LNCaP clone FGC (cell line): ENCODE measurements around the gene PELI3.
"Not testable (repeated sequence)": the region's sequence is repeated elsewhere in the genome, so short reads cannot be mapped to it uniquely, and the experiment has no call there.

Source experiments
- DNase-seq: peaks from one replicate; pipeline ENCODE4 v3.0.0-alpha.2; 2011; ENCODE audit warnings: low read depth
- H3K4me3 ChIP-seq: 2 replicates; pipeline ENCODE4 v1.5.1; 2011; ENCODE audit warnings: mild to moderate bottlenecking, low read depth, low read length, control low read depth
- CTCF ChIP-seq: IDR thresholded peaks from 2 replicates; pipeline ENCODE4 v1.5.1; 2012; ENCODE audit warnings: mild to moderate bottlenecking; ENCODE audit not compliant: control insufficient read depth, insufficient read depth; ENCODE audit errors: extremely low read depth

Gene PELI3

GRCh38 chr11:66437979-66438503 lies 28.7 kb upstream of the PELI3 start:
- DNase-seq: no peak
- H3K4me3 ChIP-seq: peak overlapping the region; percentile 96
- no peak for TF ChIP-seq CTCF

- TF ChIP-seq CTCF: peak; percentile 91
- DNase-seq: peak; percentile 87
- peak within 1 kb of the TSS; percentile 96 for H3K4me3 ChIP-seq
Measured at GRCh38 chr11:66438504-66439466, 27.9 kb upstream of the PELI3 start, which contains the start of gene MRPL11. Gene MRPL11, minus strand, starts transcription at chr11:66438848. Its CDS starts 94 bp downstream, at chr11:66438754.

DNA sequence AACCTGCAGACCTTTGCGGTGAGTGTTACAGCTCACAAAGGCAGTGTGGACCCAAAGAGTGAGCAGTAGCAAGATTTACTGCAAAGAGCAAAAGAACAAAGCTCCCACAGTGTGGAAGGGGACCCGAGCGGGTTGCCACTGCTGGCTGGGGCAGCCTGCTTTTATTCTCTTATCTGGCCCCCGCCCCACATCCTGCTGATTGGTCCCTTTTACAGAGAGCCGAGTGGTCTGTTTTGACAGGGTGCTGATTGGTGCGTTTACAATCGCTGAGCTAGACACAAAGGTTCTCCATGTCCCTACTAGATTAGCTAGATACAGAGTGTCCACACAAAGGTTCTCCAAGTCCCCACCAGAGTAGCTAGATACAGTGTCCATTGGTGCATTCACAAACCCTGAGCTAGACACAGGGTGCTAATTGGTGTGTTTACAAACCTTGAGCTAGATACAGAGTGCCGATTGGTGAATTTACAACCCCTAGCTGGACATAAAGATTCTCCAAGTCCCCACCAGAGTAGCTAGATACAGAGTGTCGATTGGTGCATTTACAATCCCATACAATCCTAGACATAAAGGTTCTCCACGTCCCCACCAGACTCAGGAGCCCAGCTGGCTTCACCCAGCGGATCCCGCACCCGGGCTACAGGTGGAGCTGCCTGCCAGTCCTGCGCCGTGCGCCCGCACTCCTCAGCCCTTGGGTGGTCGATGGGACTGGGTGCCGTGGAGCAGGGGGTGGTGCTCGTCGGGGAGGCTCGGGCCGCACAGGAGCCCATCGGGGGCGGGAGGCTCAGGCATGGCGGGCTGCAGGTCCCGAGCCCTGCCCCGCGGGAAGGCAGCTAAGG lies 26.4 kb upstream of the PELI3 start:
- DNase-seq, H3K4me3 ChIP-seq: not testable (repeated sequence)

GRCh38 chr11:66440940-66441282 lies 25.8 kb upstream of the PELI3 start:
- not testable (repeated sequence) for H3K4me3 ChIP-seq, DNase-seq

DNA sequence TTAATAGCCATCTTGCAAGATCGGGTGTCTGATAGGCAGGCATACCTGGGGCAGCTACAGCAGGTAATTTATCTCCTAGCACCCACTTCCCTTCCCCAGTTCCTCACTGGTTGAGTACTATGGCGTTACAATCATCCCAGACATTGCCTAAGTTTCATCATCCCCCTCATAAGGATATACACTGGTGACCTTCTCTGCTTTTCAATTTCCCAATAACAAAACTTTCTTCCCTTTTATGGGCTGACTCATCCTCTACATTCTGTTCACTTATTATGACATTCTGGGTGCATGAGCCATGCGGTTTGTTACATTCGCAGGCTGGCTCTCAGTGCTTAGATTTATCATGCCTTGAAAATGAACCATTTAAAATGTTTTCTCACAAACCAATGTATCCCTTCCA lies 23.1 kb upstream of the PELI3 start:
- no peak for TF ChIP-seq CTCF
- H3K4me3 ChIP-seq: no peak overlapping the region
- DNase-seq: peak; percentile 14

- no peak overlapping the region for H3K4me3 ChIP-seq
- no peak for TF ChIP-seq CTCF
- no peak for DNase-seq
Measured at GRCh38 chr11:66447012-66447411, 19.7 kb upstream of the PELI3 start.

- DNase-seq: no peak
- no peak for TF ChIP-seq CTCF
- no peak overlapping the region for H3K4me3 ChIP-seq
Measured at GRCh38 chr11:66448523-66448922, 18.2 kb upstream of the PELI3 start.
